Measurements from ENCODE around the gene USP5. TPM values are rescaled to one million over a fixed set of nuclear protein-coding genes. Genes with fewer than 3 reads are reported as not detected.

The USP5 gene, protein sequence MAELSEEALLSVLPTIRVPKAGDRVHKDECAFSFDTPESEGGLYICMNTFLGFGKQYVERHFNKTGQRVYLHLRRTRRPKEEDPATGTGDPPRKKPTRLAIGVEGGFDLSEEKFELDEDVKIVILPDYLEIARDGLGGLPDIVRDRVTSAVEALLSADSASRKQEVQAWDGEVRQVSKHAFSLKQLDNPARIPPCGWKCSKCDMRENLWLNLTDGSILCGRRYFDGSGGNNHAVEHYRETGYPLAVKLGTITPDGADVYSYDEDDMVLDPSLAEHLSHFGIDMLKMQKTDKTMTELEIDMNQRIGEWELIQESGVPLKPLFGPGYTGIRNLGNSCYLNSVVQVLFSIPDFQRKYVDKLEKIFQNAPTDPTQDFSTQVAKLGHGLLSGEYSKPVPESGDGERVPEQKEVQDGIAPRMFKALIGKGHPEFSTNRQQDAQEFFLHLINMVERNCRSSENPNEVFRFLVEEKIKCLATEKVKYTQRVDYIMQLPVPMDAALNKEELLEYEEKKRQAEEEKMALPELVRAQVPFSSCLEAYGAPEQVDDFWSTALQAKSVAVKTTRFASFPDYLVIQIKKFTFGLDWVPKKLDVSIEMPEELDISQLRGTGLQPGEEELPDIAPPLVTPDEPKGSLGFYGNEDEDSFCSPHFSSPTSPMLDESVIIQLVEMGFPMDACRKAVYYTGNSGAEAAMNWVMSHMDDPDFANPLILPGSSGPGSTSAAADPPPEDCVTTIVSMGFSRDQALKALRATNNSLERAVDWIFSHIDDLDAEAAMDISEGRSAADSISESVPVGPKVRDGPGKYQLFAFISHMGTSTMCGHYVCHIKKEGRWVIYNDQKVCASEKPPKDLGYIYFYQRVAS
- 58.6 and 64.5 TPM in 2 replicates for polyA plus RNA-seq (2011; rRNA removed)
- 101 and 110 TPM in 2 replicates for polyA plus RNA-seq (2012; cell fraction: cytosol; rRNA removed)
- polyA plus RNA-seq (2012; cell fraction: nucleus; rRNA removed) = 224 and 245 TPM in 2 replicates
- 75.3 to 78.2 TPM (median 76.9 TPM) in 3 replicates for polyA plus RNA-seq (2017; fragmentation: RNase III; extraction: RNeasy Plus Mini Kit Qiagen cat#74134 plus additional on column Dnase treatment)
- polyA minus RNA-seq (2011; rRNA and poly(A)+ RNA removed) = 155 and 161 TPM in 2 replicates

DNA sequence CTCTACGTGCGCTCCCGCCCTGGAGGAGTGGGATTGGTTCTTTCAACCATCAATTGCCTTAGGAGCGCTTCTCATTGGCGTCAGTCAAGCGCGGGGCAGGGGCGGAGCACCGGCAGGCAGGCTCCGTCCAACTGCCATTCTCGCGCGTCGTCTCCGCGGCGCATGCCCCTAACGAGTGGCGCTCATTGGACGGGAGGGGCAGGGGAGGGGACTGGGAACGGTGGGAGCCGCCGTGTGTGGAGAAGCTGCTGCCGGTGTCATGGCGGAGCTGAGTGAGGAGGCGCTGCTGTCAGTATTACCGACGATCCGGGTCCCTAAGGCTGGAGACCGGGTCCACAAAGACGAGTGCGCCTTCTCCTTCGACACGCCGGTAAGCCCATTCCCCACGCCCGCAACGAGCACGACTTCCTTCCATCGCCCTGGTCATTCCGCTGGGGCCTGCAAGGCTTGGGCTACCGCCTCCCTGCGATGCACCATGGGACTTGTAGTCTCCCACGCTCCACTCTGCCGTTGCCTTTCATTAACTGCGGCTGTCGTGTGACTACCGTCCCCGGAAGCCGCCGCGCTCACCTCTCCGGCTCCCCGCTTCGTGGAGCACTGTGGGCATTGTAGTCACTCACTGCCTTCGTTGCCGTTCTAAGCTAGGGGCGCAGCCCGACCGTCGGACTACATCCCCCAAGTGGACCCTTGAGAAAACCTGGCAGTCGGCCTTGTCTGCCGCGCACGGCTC, at the start of gene USP5:
Gene USP5 (plus strand): TSS at position 230 of the 730 bp plus-strand sequence. CDS start 30 bp downstream, at position 260.
- peaks cover 23% of the 10 kb centered on the region for H3K4me1 ChIP-seq
- peak; percentile 88 to 91 for ATAC-seq
- peak within 1 kb of the TSS; percentile 50 for H3K4me3 ChIP-seq
- no peaks in the 10 kb centered on the region for H3K9me3 ChIP-seq
- FAIRE-seq = peak; percentile 94
- CTCF ChIA-PET = interaction anchor here (0.7 to 10.1 kb wide), 14 partner anchors 9 to 110 kb away, joined by 3 to 117 read pairs (median 6); partner anchors contain the start of genes C12orf57, MLF2, PTMS and RNU7-1
- WGBS (ENCODE audit: missing lambda C conversion rate) = 1% methylated on average over 51 of the region's 65 CpGs
- peak within 1 kb of the TSS; percentile 99 for H3K4me2 ChIP-seq
- POLR2A ChIA-PET = interaction anchor here (0.6 to 3.1 kb wide), 20 partner anchors 9 to 318 kb away, joined by 3 to 74 read pairs (median 10); partner anchors contain the start of genes C12orf57, COPS7A, GAPDH and GPR162
- H3K27ac ChIP-seq = peak within 1 kb of the TSS; percentile 87 to 89
- TF ChIP-seq FOSL2 (IDR thresholded peaks at IDR 0.05) = no peak
- peak; percentile 41 for TF ChIP-seq FOSL2 (CRISPR knock-in tag; IDR thresholded peaks at IDR 0.05)
- no peak for TF ChIP-seq TP53 (CRISPR knock-in tag; IDR thresholded peaks at IDR 0.05)
- no peak for TF ChIP-seq ZFP36 (IDR thresholded peaks at IDR 0.05; ENCODE audit: borderline replicate concordance, partially characterized antibody)
- TF ChIP-seq, protein P1, sequence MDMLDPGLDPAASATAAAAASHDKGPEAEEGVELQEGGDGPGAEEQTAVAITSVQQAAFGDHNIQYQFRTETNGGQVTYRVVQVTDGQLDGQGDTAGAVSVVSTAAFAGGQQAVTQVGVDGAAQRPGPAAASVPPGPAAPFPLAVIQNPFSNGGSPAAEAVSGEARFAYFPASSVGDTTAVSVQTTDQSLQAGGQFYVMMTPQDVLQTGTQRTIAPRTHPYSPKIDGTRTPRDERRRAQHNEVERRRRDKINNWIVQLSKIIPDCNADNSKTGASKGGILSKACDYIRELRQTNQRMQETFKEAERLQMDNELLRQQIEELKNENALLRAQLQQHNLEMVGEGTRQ (IDR thresholded peaks at IDR 0.05) = peak; percentile 81
- TF ChIP-seq, protein P2, sequence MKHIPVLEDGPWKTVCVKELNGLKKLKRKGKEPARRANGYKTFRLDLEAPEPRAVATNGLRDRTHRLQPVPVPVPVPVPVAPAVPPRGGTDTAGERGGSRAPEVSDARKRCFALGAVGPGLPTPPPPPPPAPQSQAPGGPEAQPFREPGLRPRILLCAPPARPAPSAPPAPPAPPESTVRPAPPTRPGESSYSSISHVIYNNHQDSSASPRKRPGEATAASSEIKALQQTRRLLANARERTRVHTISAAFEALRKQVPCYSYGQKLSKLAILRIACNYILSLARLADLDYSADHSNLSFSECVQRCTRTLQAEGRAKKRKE (CRISPR knock-in tag; IDR thresholded peaks at IDR 0.05; ENCODE audit: low read depth) = 0 out of 2 replicates have a peak, but pooled peaks have one; percentile 37
- TF ChIP-seq CHD2 (IDR thresholded peaks at IDR 0.05; ENCODE audit: low read length, partially characterized antibody) = no peak
- TF ChIP-seq MYC (IDR thresholded peaks at IDR 0.05; ENCODE audit: borderline replicate concordance, low read length) = 0 out of 2 replicates have a peak, but pooled peaks have one; percentile 24
- TF ChIP-seq EHF (CRISPR knock-in tag; IDR thresholded peaks at IDR 0.05) = 0 out of 2 replicates have a peak, but pooled peaks have one; percentile 26
- TF ChIP-seq ZSCAN20 (CRISPR knock-in tag; IDR thresholded peaks at IDR 0.05) = no peak
- TF ChIP-seq POLR2A (IDR thresholded peaks at IDR 0.05; ENCODE audit: low read length) = peak; percentile 80
- TF ChIP-seq, protein P3, sequence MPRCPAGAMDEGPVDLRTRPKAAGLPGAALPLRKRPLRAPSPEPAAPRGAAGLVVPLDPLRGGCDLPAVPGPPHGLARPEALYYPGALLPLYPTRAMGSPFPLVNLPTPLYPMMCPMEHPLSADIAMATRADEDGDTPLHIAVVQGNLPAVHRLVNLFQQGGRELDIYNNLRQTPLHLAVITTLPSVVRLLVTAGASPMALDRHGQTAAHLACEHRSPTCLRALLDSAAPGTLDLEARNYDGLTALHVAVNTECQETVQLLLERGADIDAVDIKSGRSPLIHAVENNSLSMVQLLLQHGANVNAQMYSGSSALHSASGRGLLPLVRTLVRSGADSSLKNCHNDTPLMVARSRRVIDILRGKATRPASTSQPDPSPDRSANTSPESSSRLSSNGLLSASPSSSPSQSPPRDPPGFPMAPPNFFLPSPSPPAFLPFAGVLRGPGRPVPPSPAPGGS (IDR thresholded peaks at IDR 0.05) = 0 out of 3 replicates have a peak, but pooled peaks have one; percentile 37
- peak; percentile 82; the same call in 1 of the 2 replicates for TF ChIP-seq HOXB5 (CRISPR knock-in tag; IDR thresholded peaks at IDR 0.05)
- TF ChIP-seq, protein P4, sequence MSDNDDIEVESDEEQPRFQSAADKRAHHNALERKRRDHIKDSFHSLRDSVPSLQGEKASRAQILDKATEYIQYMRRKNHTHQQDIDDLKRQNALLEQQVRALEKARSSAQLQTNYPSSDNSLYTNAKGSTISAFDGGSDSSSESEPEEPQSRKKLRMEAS (IDR thresholded peaks at IDR 0.05) = peak; percentile 64
- TF ChIP-seq JUN (IDR thresholded peaks at IDR 0.05) = peak; percentile 74 to 85; a peak in 4 of 5 replicates
- TF ChIP-seq HOXB13 (CRISPR knock-in tag; IDR thresholded peaks at IDR 0.05; ENCODE audit: low read depth) = 0 out of 2 replicates have a peak, but pooled peaks have one; percentile 62
- TF ChIP-seq RFX5 (IDR thresholded peaks at IDR 0.05) = 0 out of 2 replicates have a peak, but pooled peaks have one; percentile 50
- peak; percentile 87 for TF ChIP-seq PHF8 (IDR thresholded peaks at IDR 0.05; ENCODE audit: borderline replicate concordance, low read depth)
- peak; percentile 89 for TF ChIP-seq FOXS1 (CRISPR knock-in tag; IDR thresholded peaks at IDR 0.05)
- TF ChIP-seq, protein P5, sequence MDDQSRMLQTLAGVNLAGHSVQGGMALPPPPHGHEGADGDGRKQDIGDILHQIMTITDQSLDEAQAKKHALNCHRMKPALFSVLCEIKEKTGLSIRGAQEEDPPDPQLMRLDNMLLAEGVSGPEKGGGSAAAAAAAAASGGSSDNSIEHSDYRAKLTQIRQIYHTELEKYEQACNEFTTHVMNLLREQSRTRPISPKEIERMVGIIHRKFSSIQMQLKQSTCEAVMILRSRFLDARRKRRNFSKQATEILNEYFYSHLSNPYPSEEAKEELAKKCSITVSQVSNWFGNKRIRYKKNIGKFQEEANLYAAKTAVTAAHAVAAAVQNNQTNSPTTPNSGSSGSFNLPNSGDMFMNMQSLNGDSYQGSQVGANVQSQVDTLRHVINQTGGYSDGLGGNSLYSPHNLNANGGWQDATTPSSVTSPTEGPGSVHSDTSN (IDR thresholded peaks at IDR 0.05) = peak; percentile 90
- DNase-seq (ENCODE audit: low read depth in 1 of 2, low spot score in 1 of 2) = peak; percentile 99 to 100

Data from A549 (cell line).